Lower leg skin (tissue), 4 donors: ENCODE measurements around the gene ATR. TPM values are rescaled to one million over a fixed set of nuclear protein-coding genes. Genes with fewer than 3 reads are reported as not detected.

ENCODE experiments used
- DNase-seq, 2 donors: peaks; one replicate each; pipeline ENCODE4 v3.0.0-alpha.2; 2019; ENCODE audit warnings: low spot score in 2 of 2
- H3K4me3 ChIP-seq: fragments of 200-600 bp; sonication (generic); 2 replicates; pipeline ENCODE4 v1.5.1; 2017; ENCODE audit warnings: mild to moderate bottlenecking, low read depth; ENCODE audit not compliant: poor library complexity, severe bottlenecking
- POLR2A ChIP-seq, 2 donors: fragments of 450-650 bp; IDR thresholded peaks; one replicate each; pipeline ENCODE4 v1.6.1; 2016 to 2017; ENCODE audit warnings: antibody characterized with exemption in 2 of 2, mild to moderate bottlenecking in 1 of 2, moderate library complexity in 1 of 2
- WGBS, 2 donors: methylation state at CpG; one replicate each; pipeline ENCODE4 v1.1.5; 2018; 5-methylcytosine and 5-hydroxymethylcytosine counted together
- intact Hi-C: fragments of 100-400 bp; cut with DNase I; formaldehyde crosslinking; loops from one replicate; pipeline ENCODE4 v1.15.0; 2023; ENCODE audit warnings: low total_unique reads
- total RNA-seq, 4 donors: library from RNA; depleted of rRNA; stranded (reverse); fragments of >200 nt; gene quantifications; one replicate each; pipeline ENCODE4 v1.1.0, GENCODE V29; 2016
- TF ChIP-seq, protein P1 (sequence below), 3 donors: fragments of 450-650 bp; IDR thresholded peaks; one replicate each; pipeline ENCODE4 v1.5.1; 2016; ENCODE audit warnings: antibody characterized with exemption in 3 of 3, mild to moderate bottlenecking in 3 of 3, moderate library complexity in 2 of 3

Gene ATR
- total RNA-seq, 4 donors from 2014 or later = 12.9 to 24.4 (median 18.6) TPM

DNA sequence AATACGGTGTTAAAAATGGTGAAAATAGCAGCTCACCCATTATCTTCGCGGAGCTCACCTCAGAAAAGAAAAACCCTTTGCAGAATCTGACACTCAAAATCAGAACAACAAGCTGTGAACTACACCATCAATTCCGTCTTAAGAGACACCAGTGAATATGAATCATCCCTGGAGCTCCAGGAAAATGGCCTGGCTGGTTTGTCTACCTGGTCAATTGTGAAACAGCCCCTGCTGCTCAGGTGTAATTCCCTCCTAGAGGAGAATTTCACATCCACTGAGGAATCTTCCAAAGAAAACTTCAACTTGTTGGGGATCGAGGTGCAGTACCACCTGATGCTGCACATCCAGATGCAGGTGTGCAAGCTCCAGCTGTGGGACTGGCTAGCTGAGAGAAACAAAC, 127.7 kb downstream of the ATR start:
- intact Hi-C loops = no loop called here
- no peak for TF ChIP-seq POLR2A (IDR thresholded peaks at IDR 0.05)
- TF ChIP-seq, protein P1, sequence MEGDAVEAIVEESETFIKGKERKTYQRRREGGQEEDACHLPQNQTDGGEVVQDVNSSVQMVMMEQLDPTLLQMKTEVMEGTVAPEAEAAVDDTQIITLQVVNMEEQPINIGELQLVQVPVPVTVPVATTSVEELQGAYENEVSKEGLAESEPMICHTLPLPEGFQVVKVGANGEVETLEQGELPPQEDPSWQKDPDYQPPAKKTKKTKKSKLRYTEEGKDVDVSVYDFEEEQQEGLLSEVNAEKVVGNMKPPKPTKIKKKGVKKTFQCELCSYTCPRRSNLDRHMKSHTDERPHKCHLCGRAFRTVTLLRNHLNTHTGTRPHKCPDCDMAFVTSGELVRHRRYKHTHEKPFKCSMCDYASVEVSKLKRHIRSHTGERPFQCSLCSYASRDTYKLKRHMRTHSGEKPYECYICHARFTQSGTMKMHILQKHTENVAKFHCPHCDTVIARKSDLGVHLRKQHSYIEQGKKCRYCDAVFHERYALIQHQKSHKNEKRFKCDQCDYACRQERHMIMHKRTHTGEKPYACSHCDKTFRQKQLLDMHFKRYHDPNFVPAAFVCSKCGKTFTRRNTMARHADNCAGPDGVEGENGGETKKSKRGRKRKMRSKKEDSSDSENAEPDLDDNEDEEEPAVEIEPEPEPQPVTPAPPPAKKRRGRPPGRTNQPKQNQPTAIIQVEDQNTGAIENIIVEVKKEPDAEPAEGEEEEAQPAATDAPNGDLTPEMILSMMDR (IDR thresholded peaks at IDR 0.05) = no peak
- H3K4me3 ChIP-seq = no peak overlapping the region
- 91 to 92% methylated on average over 5 of the region's 5 CpGs for WGBS, 2 donors
- no peak for DNase-seq

DNA sequence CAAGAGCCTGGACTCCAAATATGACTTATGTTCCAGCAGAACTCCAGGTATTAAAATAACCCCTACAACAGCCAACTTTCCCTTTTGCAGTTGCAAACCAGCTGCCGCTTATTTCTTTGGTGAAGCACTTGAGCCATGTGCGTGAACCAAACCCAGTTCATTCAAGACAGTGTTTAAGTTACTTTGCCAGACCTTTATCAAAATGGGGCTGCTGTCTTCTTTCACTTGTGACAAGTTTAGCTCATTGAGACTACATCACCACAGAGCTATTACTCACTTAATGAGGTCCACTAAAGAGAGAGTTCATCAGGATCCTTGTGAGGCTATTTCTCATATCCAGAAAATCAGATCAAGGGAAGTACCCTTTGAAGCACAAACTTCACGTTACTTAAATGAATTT, 128.3 kb downstream of the ATR start:
- WGBS, 2 donors = 85 to 95% methylated on average over 3 of the region's 3 CpGs
- intact Hi-C loops = no loop called here
- no peak for DNase-seq
- no peak overlapping the region for H3K4me3 ChIP-seq
- no peak for TF ChIP-seq POLR2A (IDR thresholded peaks at IDR 0.05)
- TF ChIP-seq, protein P1 (IDR thresholded peaks at IDR 0.05) = no peak

DNA sequence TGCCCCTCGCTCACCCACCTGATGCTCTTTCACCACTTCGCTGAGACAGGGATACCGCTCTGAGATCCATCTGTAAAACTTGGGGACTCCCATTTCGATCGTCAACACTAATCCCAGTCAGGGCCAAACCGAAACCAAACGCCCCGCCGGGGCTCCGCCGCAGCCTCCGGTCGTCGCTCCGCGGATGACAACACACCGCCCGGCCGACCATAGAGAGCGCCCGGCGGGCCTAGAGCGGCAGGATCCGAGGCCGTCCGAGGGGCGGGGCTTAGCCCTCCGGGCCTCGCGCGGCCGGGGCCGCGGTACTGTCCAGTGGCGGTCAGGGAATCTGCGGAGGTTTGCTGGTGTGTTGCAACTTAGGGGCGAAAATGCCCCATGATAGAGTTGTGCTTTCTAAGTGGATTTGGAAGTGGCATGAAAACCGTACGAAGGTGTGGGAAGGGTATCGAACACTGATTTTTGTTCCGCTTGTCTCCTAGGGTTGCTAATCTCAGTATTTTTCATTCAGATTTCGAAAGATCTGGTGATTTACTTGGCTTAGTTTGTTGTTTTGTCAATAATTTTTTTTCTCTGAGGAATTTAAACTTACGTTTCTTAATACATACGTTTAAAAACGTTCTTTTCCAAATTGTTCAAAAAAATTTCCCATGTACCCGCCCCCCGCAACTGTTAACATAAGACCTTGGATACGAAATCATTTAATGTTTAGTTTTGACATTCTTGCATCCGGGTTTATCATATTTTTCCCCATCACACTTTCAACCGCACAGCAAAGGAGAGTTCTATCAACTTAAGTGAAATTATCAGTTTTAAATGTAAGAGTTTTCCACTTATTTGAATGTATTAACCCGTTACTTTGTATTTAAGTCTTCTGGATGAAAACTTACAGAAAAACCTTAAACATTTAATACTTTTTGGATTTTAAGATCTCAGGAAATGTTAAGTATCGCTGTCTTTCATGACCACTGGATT, 130.4 kb downstream of the ATR start, which contains the start of gene XRN1:
Gene XRN1, minus strand, starts transcription at position 186 of the 972 bp plus-strand sequence. Its CDS starts 93 bp downstream, at position 93.
- WGBS, 2 donors = 5 to 10% methylated on average over 26 to 47 of the region's 52 CpGs
- intact Hi-C loops = no loop called here
- TF ChIP-seq, protein P1 (IDR thresholded peaks at IDR 0.05) = no peak
- no peak for TF ChIP-seq POLR2A (IDR thresholded peaks at IDR 0.05)
- peak within 1 kb of the TSS; percentile 95 for H3K4me3 ChIP-seq
- peak; percentile 91 to 99 for DNase-seq

GRCh38 chr3:142447301-142447851, 131.2 kb downstream of the ATR start:
- H3K4me3 ChIP-seq = peak overlapping the region; percentile 95
- peak in 1 of 2 donors; percentile 87 for DNase-seq
- no peak for TF ChIP-seq POLR2A (IDR thresholded peaks at IDR 0.05)
- TF ChIP-seq, protein P1 (IDR thresholded peaks at IDR 0.05) = no peak
- intact Hi-C loops = no loop called here
- WGBS, 2 donors = 0 to 1% methylated on average over 35 of the region's 35 CpGs

DNA sequence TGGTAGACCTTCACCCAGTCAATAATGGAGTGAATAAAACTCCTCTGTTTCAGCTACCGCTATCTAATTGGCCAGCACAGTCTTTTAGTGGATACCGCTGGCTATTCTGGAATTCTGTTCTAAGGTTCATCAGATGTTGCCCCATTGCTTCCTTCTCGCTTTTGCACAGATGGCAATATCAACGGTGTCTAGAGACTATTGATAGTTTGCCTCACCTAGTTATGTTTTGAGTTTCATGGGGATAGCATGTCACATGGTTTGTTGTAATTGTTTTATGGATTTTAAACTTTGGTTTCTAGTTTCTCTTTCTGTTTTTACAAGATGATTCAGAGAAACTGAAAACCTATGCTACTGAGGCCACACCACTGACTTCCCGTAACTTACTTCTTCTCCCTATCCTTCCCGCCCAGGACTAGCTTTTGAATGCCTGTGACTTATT, 132.7 kb downstream of the ATR start:
- no peak for DNase-seq
- H3K4me3 ChIP-seq = no peak overlapping the region
- intact Hi-C loops = no loop called here
- TF ChIP-seq, protein P1 (IDR thresholded peaks at IDR 0.05) = no peak
- TF ChIP-seq POLR2A (IDR thresholded peaks at IDR 0.05) = no peak
- 77 to 82% methylated on average over 6 of the region's 6 CpGs for WGBS, 2 donors
